GM23248 (cell line): Measurements from ENCODE around the gene RAB11FIP5. TPM values are rescaled to one million over a fixed set of nuclear protein-coding genes. Genes with fewer than 3 reads are reported as not detected.
"Not testable (repeated sequence)": the region's sequence is repeated elsewhere in the genome, so short reads cannot be mapped to it uniquely, and the experiment has no call there.

Experiments
- DNase-seq: peaks from one replicate; pipeline ENCODE4 v3.0.0-alpha.2; 2015
- H2AFZ ChIP-seq: fragments of 200-600 bp; sonication (generic); 2 replicates; pipeline ENCODE4 v1.6.1; 2016; ENCODE audit warnings: antibody characterized with exemption
- H3F3A ChIP-seq: fragments of 200-600 bp; sonication (generic); 2 replicates; pipeline ENCODE4 v1.6.1; 2016; ENCODE audit warnings: mild to moderate bottlenecking, antibody characterized with exemption, mixed run types; ENCODE audit not compliant: insufficient read depth
- H3K27ac ChIP-seq: fragments of 200-600 bp; sonication (generic); 2 replicates; pipeline ENCODE4 v1.5.1; 2016; ENCODE audit warnings: mild to moderate bottlenecking
- H3K27me3 ChIP-seq: fragments of 200-600 bp; sonication (generic); replicated peaks from 2 replicates; pipeline ENCODE4 v1.6.1; 2016; ENCODE audit warnings: mild to moderate bottlenecking; ENCODE audit not compliant: insufficient read depth
- H3K36me3 ChIP-seq: fragments of 200-600 bp; sonication (generic); 2 replicates; pipeline ENCODE4 v1.6.1; 2016; ENCODE audit warnings: low read depth, mild to moderate bottlenecking
- H3K4me1 ChIP-seq: fragments of 200-600 bp; sonication (generic); 2 replicates; pipeline ENCODE4 v1.6.1; 2016; ENCODE audit warnings: mild to moderate bottlenecking; ENCODE audit not compliant: insufficient read depth
- H3K4me2 ChIP-seq: fragments of 200-600 bp; sonication (generic); one replicate; pipeline ENCODE4 v1.6.1; 2016; ENCODE audit warnings: mild to moderate bottlenecking; ENCODE audit not compliant: unreplicated experiment
- H3K4me3 ChIP-seq: fragments of 200-600 bp; sonication (generic); 2 replicates; pipeline ENCODE4 v1.5.1; 2016; ENCODE audit warnings: mild to moderate bottlenecking
- H3K79me2 ChIP-seq: fragments of 200-600 bp; sonication (generic); 2 replicates; pipeline ENCODE4 v1.6.1; 2016; ENCODE audit warnings: mild to moderate bottlenecking; ENCODE audit not compliant: insufficient read depth
- H3K9ac ChIP-seq: fragments of 200-600 bp; sonication (generic); 2 replicates; pipeline ENCODE4 v1.6.1; 2016; ENCODE audit warnings: mild to moderate bottlenecking
- H3K9me2 ChIP-seq: fragments of 200-600 bp; sonication (generic); 2 replicates; pipeline ENCODE4 v1.6.1; 2016; ENCODE audit warnings: mixed run types, mild to moderate bottlenecking, moderate library complexity; ENCODE audit not compliant: insufficient read depth
- H3K9me3 ChIP-seq: fragments of 200-600 bp; sonication (generic); one replicate; pipeline ENCODE4 v1.6.1; 2017; ENCODE audit warnings: low read depth
- H4K20me1 ChIP-seq: fragments of 200-600 bp; sonication (generic); 2 replicates; pipeline ENCODE4 v1.6.0; 2016; ENCODE audit not compliant: insufficient read depth
- EZH2 ChIP-seq: fragments of 200-600 bp; sonication (generic); IDR thresholded peaks from 2 replicates; pipeline ENCODE4 v1.6.1; 2018; ENCODE audit warnings: antibody characterized with exemption, mild to moderate bottlenecking; ENCODE audit not compliant: insufficient read depth, poor library complexity, severe bottlenecking
- EZH2phosphoT487 ChIP-seq: fragments of 200-600 bp; sonication (generic); IDR thresholded peaks from 2 replicates; pipeline ENCODE4 v1.6.1; 2018; ENCODE audit warnings: antibody characterized with exemption, moderate library complexity, mild to moderate bottlenecking, low read depth; ENCODE audit not compliant: insufficient read depth
- WGBS, 2 experiments: methylation state at CpG; one replicate each; pipeline ENCODE4 v1.1.6; 2015 to 2017; ENCODE audit warnings: low lambda C conversion rate in 2 of 2, low coverage in 1 of 2; ENCODE audit errors: missing lambda C conversion rate in 2 of 2; 5-methylcytosine and 5-hydroxymethylcytosine counted together
- in situ Hi-C: fragments of 300-500 bp; cut with MboI; formaldehyde crosslinking; loops from 2 replicates; pipeline ENCODE4 v1.15.0; 2020
- polyA plus RNA-seq: library from polyadenylated mRNA; unstranded; fragments of >200 nt; fragmentation: Nextera tagmentation; extraction: Ambion mirVana; gene quantifications from 2 replicates; pipeline ENCODE4 v1.2.1, GENCODE V29; 2016
- total RNA-seq: library from RNA; depleted of rRNA; stranded (reverse); fragments of >200 nt; shearing (Covaris generic); gene quantifications from 2 replicates; pipeline ENCODE4 v1.2.3, GENCODE V29; 2014

Gene RAB11FIP5
- total and polyA plus RNA-seq, 2 experiments from 2014 or later: 34.4 to 71.9 TPM

DNA sequence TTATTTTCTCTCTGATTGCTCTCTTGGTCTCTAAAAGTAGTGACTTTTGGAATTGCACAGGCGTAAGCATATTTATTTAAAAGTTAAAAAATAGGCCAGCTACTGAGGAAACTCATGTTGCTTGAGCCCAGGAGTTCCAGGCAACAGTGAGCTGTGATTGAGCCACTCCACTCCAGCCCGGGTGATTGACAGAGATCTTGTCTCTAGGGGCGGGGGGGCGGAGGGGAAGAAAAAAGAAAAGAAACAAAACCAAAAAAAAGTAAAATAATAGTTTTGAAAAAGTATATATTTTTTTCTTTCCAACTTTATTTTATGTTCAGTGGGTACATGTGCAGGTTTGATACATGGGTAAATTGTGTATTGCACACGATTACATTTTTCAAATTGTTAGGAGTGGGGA is 18.0 kb upstream of the RAB11FIP5 start:
- TF ChIP-seq EZH2 (no peak), EZH2phosphoT487 (no peak)
- no peaks in the 10 kb centered on the region for H3F3A ChIP-seq
- H2AFZ ChIP-seq: no peak overlapping the region
- no peak overlapping the region for H3K27ac ChIP-seq
- no peaks in the 10 kb centered on the region for H3K36me3 ChIP-seq
- H3K9ac ChIP-seq: no peak overlapping the region
- in situ Hi-C loops: no loop called here
- DNase-seq: no peak
- H3K79me2 ChIP-seq: no peaks in the 10 kb centered on the region
- WGBS, 2 experiments: 86 to 89% methylated on average over 5 of the region's 5 CpGs
- no peaks in the 10 kb centered on the region for H4K20me1 ChIP-seq
- H3K27me3 ChIP-seq: no peaks in the 10 kb centered on the region
- H3K4me1 ChIP-seq: peaks cover 24% of the 10 kb centered on the region
- no peak overlapping the region for H3K4me2 ChIP-seq
- no peak overlapping the region for H3K4me3 ChIP-seq
- H3K9me2 ChIP-seq: no peaks in the 10 kb centered on the region
- H3K9me3 ChIP-seq: no peaks in the 10 kb centered on the region

DNA sequence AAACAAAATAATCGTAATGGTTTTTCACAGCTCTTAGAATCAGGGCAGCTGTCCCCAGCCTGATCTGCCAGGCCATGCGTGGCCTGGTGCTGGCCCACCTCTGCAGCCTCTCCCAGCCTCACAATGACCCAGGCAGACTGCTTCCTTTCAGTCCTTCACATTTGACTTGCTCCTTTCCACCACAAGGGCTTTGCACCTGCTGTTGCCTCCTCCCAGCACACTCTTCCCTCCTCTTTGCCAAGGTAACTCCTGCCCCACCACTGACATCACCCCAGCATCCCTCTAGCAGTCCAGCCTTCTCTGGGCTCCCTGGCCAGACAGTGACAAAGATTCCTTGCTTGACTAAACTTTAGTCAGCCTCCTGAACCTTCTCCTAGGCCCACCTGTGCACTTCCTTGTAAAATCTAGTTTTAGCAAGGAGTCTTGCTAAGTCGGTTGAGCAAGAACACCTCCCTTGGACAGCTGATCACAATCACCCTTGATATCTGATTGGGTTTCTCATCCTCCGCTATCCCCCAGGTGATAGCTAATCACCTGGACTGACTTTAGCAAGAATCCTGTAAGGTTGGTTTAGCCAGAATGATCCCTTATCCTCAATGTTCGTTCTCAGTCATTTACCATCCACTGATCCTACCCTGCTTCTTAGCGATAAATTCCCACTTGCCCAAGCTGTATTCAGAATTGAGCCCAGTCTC is 16.2 kb upstream of the RAB11FIP5 start:
- Histone ChIP-seq H2AFZ (no peak overlapping the region), H4K20me1 (no peaks in the 10 kb centered on the region), H3K4me3 (no peak overlapping the region), H3K9me2 (no peaks in the 10 kb centered on the region), H3K4me1 (peaks cover 14% of the 10 kb centered on the region), H3K9me3 (no peaks in the 10 kb centered on the region), H3K4me2 (no peak overlapping the region), H3K27ac (no peak overlapping the region), H3K79me2 (no peaks in the 10 kb centered on the region), H3K27me3 (no peaks in the 10 kb centered on the region), H3K9ac (no peak overlapping the region), H3F3A (no peaks in the 10 kb centered on the region), H3K36me3 (no peaks in the 10 kb centered on the region)
- in situ Hi-C loops: no loop called here
- no peak for DNase-seq
- TF ChIP-seq EZH2 (no peak), EZH2phosphoT487 (no peak)
- WGBS, 2 experiments: 90% methylated on average over 6 of the region's 6 CpGs

- H3K9me3 ChIP-seq: no peaks in the 10 kb centered on the region
- H4K20me1 ChIP-seq: no peaks in the 10 kb centered on the region
- WGBS, 2 experiments: 35 to 53% methylated on average over 1 of the region's 1 CpG
- H3K9ac ChIP-seq: no peak overlapping the region
- no peaks in the 10 kb centered on the region for H3K27me3 ChIP-seq
- H3K9me2 ChIP-seq: no peaks in the 10 kb centered on the region
- H3K4me2 ChIP-seq: no peak overlapping the region
- DNase-seq: no peak
- H3F3A ChIP-seq: peaks cover 4% of the 10 kb centered on the region; the same call in 1 of the 2 replicates
- TF ChIP-seq EZH2 (no peak), EZH2phosphoT487 (no peak)
- peaks cover 4% of the 10 kb centered on the region for H3K4me1 ChIP-seq
- H3K4me3 ChIP-seq: no peak overlapping the region
- in situ Hi-C loops: no loop called here
- no peaks in the 10 kb centered on the region for H3K36me3 ChIP-seq
- no peak overlapping the region for H2AFZ ChIP-seq
- H3K27ac ChIP-seq: no peak overlapping the region
- no peaks in the 10 kb centered on the region for H3K79me2 ChIP-seq
Observed at GRCh38 chr2:73122536-73122935, 9.8 kb upstream of the RAB11FIP5 start.

- H3K9me3 ChIP-seq, H4K20me1 ChIP-seq, H3K9me2 ChIP-seq, H3K79me2 ChIP-seq, H3K36me3 ChIP-seq, in situ Hi-C loops, H3K9ac ChIP-seq, H3K4me3 ChIP-seq, H3K27ac ChIP-seq, H3K27me3 ChIP-seq, DNase-seq, H2AFZ ChIP-seq, H3K4me2 ChIP-seq: not testable (repeated sequence)
- H3F3A ChIP-seq: peaks cover 13% of the 10 kb centered on the region
- H3K4me1 ChIP-seq: peaks cover 10% of the 10 kb centered on the region
- WGBS, 2 experiments: 82 to 86% methylated on average over 11 of the region's 11 CpGs
Observed at GRCh38 chr2:73119611-73120239, 7.0 kb upstream of the RAB11FIP5 start.
